Spleen (tissue), 7 donors: ENCODE measurements around the gene ACOD1.

Source experiments
- POLR2AphosphoS5 ChIP-seq, 3 donors: sonication (generic); formaldehyde crosslinking; IDR thresholded peaks; one replicate each; pipeline ENCODE4 v1.5.1; 2017; ENCODE audit warnings: antibody characterized with exemption in 3 of 3
- TF ChIP-seq, protein P1 (sequence below), 11 experiments: fragments of 200-600 bp in 7 of 11; fragments of 450-650 bp in 4 of 11; sonication (generic) in 4 of 11; IDR thresholded peaks in 8 of 11; conservative IDR thresholded peaks in 3 of 11; 1 replicate in 7 of 11; 2 replicates in 4 of 11; pipeline versions ENCODE4 v1.4.0 to v1.8.0; 2016 to 2021; ENCODE audit warnings: antibody characterized with exemption in 11 of 11, inconsistent platforms in 4 of 11, mild to moderate bottlenecking in 1 of 11
- donor health status: DM: no; HTN: no; CAD: no; lungs with moderate emphysema.
- donor health status: DM: no; HTN: no; CAD: no.
- donor health status: DM: no; HTN: no; CAD: no.

DNA sequence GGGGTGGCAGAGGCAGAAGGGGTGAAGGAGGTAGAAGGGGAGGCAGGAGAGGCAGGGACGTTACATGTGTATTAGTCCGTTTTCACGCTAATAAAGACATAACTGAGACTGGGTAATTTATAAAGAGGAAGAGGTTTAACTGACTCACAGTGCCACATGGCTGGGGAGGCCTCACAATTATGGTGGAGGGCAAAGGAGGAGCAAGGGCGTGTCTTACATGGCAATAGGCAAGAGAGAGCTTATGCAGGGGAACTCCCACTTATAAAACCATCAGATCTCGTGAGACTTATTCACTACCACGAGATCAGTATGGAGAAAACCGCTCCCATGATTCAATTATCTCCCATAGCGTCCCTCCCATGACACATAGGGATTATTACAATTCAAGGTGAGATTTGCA lies 19.0 kb upstream of the ACOD1 start:
- no peak for TF ChIP-seq POLR2AphosphoS5 (IDR thresholded peaks at IDR 0.05)
- TF ChIP-seq, protein P1, sequence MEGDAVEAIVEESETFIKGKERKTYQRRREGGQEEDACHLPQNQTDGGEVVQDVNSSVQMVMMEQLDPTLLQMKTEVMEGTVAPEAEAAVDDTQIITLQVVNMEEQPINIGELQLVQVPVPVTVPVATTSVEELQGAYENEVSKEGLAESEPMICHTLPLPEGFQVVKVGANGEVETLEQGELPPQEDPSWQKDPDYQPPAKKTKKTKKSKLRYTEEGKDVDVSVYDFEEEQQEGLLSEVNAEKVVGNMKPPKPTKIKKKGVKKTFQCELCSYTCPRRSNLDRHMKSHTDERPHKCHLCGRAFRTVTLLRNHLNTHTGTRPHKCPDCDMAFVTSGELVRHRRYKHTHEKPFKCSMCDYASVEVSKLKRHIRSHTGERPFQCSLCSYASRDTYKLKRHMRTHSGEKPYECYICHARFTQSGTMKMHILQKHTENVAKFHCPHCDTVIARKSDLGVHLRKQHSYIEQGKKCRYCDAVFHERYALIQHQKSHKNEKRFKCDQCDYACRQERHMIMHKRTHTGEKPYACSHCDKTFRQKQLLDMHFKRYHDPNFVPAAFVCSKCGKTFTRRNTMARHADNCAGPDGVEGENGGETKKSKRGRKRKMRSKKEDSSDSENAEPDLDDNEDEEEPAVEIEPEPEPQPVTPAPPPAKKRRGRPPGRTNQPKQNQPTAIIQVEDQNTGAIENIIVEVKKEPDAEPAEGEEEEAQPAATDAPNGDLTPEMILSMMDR (IDR thresholded peaks at IDR 0.05 in 8 of 11, conservative IDR thresholded peaks at IDR 0.05 in 3 of 11): no peak
